Measurements from ENCODE around the gene ZNF23. TPM values are rescaled to one million over a fixed set of nuclear protein-coding genes. Genes with fewer than 3 reads are reported as not detected.

Gene ZNF23
- total RNA-seq, 1 donor from 2014 or later: 7.9 TPM

GRCh38 chr16:71476457-71477124, 14.5 kb upstream of the ZNF23 start:
- DNase-seq (ENCODE audit: low read depth) (no peak), FAIRE-seq (no peak)
- no peak overlapping the region for H3K4me3 ChIP-seq (ENCODE audit: low read depth, low read length)
- TF ChIP-seq, protein P1, sequence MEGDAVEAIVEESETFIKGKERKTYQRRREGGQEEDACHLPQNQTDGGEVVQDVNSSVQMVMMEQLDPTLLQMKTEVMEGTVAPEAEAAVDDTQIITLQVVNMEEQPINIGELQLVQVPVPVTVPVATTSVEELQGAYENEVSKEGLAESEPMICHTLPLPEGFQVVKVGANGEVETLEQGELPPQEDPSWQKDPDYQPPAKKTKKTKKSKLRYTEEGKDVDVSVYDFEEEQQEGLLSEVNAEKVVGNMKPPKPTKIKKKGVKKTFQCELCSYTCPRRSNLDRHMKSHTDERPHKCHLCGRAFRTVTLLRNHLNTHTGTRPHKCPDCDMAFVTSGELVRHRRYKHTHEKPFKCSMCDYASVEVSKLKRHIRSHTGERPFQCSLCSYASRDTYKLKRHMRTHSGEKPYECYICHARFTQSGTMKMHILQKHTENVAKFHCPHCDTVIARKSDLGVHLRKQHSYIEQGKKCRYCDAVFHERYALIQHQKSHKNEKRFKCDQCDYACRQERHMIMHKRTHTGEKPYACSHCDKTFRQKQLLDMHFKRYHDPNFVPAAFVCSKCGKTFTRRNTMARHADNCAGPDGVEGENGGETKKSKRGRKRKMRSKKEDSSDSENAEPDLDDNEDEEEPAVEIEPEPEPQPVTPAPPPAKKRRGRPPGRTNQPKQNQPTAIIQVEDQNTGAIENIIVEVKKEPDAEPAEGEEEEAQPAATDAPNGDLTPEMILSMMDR (IDR thresholded peaks at IDR 0.05; ENCODE audit: insufficient read depth, low read length, severe bottlenecking): no peak
- H3K36me3 ChIP-seq (ENCODE audit: control insufficient read depth, insufficient read depth, low read length): peaks cover 1% of the 10 kb centered on the region
- H3K27me3 ChIP-seq (ENCODE audit: control insufficient read depth, insufficient read depth, low read length): no peaks in the 10 kb centered on the region

DNA sequence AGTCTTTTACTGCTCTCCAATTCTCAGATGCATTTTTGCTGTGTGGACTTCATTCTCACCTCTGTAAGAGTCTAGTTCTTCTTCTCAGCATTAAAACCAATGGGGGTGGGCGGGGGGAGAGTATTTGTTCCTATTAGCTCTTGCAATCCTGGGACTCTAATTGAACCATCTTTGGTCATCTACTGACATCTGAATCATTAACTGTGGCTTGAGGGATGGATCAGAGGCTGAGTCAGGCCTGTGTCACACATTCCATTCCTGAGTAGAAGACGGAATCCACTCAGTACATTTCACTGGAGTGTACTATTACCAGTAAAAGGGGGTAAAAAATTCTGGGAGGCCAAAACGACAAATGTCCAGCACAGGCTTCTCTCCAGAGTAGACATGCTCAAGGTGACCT, 12.8 kb upstream of the ZNF23 start:
- Histone ChIP-seq H3K27me3 (ENCODE audit: control insufficient read depth, insufficient read depth, low read length) (no peaks in the 10 kb centered on the region), H3K36me3 (ENCODE audit: control insufficient read depth, insufficient read depth, low read length) (peaks cover 1% of the 10 kb centered on the region), H3K4me3 (ENCODE audit: low read depth, low read length) (no peak overlapping the region)
- FAIRE-seq: no peak
- DNase-seq (ENCODE audit: low read depth): peak; percentile 94
- TF ChIP-seq, protein P1 (IDR thresholded peaks at IDR 0.05; ENCODE audit: insufficient read depth, low read length, severe bottlenecking): no peak

DNA sequence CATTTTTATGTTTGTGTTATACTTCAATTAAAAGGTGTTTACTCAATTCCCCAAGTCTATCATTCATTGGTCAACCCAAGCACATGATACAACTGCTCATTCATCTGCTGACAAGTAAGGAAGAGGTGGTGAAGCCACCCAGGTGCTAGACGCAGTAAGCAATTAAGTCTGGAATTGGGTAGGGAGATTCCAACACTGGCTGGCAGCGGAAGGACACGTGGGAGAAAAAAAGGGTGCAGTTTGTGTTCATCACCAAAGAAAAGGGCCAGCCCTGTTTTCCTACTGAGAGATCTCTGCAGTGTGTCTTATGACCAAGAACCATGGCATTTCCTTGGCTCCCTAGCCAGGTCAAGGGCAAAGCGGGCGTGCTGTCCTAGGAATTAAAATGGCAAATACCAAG, 11.8 kb upstream of the ZNF23 start:
- FAIRE-seq (no peak), DNase-seq (ENCODE audit: low read depth) (peak; percentile 65)
- Histone ChIP-seq H3K36me3 (ENCODE audit: control insufficient read depth, insufficient read depth, low read length) (peaks cover 1% of the 10 kb centered on the region), H3K4me3 (ENCODE audit: low read depth, low read length) (no peak overlapping the region), H3K27me3 (ENCODE audit: control insufficient read depth, insufficient read depth, low read length) (no peaks in the 10 kb centered on the region)
- TF ChIP-seq, protein P1 (IDR thresholded peaks at IDR 0.05; ENCODE audit: insufficient read depth, low read length, severe bottlenecking): no peak

DNA sequence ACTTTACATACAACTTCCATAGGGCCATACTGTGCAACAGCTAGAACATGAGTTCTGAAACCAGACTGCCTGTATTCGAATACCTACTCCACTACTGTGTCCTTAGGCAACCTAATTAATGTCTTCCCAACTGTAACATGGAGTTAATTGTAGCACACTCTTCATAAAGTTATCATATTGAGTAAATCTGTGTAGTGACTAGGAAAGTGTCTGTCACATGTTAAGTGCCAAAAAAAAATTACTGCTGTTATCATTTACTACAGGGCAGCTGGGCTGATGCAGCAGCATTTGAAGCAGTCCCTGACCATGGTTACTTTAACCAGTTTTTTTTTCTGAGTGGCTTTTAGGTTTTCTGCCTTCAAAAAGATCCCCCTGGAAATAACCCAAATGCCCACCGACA, 10.9 kb upstream of the ZNF23 start:
- H3K36me3 ChIP-seq (ENCODE audit: control insufficient read depth, insufficient read depth, low read length): peaks cover 1% of the 10 kb centered on the region
- no peak for FAIRE-seq
- TF ChIP-seq, protein P1 (IDR thresholded peaks at IDR 0.05; ENCODE audit: insufficient read depth, low read length, severe bottlenecking): no peak
- H3K27me3 ChIP-seq (ENCODE audit: control insufficient read depth, insufficient read depth, low read length): no peaks in the 10 kb centered on the region
- H3K4me3 ChIP-seq (ENCODE audit: low read depth, low read length): no peak overlapping the region
- no peak for DNase-seq (ENCODE audit: low read depth)

GRCh38 chr16:71472051-71472450, 10.0 kb upstream of the ZNF23 start:
- TF ChIP-seq, protein P1 (IDR thresholded peaks at IDR 0.05; ENCODE audit: insufficient read depth, low read length, severe bottlenecking): no peak
- FAIRE-seq (no peak), DNase-seq (ENCODE audit: low read depth) (no peak)
- Histone ChIP-seq H3K36me3 (ENCODE audit: control insufficient read depth, insufficient read depth, low read length) (peaks cover 1% of the 10 kb centered on the region), H3K27me3 (ENCODE audit: control insufficient read depth, insufficient read depth, low read length) (no peaks in the 10 kb centered on the region), H3K4me3 (ENCODE audit: low read depth, low read length) (no peak overlapping the region)

GRCh38 chr16:71467810-71468209, 5.8 kb upstream of the ZNF23 start:
- TF ChIP-seq, protein P1 (IDR thresholded peaks at IDR 0.05; ENCODE audit: insufficient read depth, low read length, severe bottlenecking): no peak
- DNase-seq (ENCODE audit: low read depth) (no peak), FAIRE-seq (no peak)
- no peaks in the 10 kb centered on the region for H3K27me3 ChIP-seq (ENCODE audit: control insufficient read depth, insufficient read depth, low read length)
- H3K36me3 ChIP-seq (ENCODE audit: control insufficient read depth, insufficient read depth, low read length): no peaks in the 10 kb centered on the region
- H3K4me3 ChIP-seq (ENCODE audit: low read depth, low read length): no peak overlapping the region
